Dermis blood vessel endothelial cell (primary cell): ENCODE results near the gene CLDN14. TPM values are rescaled to one million over a fixed set of nuclear protein-coding genes. Genes with fewer than 3 reads are reported as not detected.

Source experiments
- DNase-seq: peaks from one replicate; pipeline ENCODE4 v3.0.0; 2010
- total RNA-seq: library from RNA; depleted of rRNA; stranded (reverse); fragments of >200 nt; gene quantifications from 2 replicates; pipeline ENCODE4 v1.2.3, GENCODE V29; 2014

The CLDN14 gene
- total RNA-seq, 1 donor from 2014 or later = 0.34 TPM

DNA sequence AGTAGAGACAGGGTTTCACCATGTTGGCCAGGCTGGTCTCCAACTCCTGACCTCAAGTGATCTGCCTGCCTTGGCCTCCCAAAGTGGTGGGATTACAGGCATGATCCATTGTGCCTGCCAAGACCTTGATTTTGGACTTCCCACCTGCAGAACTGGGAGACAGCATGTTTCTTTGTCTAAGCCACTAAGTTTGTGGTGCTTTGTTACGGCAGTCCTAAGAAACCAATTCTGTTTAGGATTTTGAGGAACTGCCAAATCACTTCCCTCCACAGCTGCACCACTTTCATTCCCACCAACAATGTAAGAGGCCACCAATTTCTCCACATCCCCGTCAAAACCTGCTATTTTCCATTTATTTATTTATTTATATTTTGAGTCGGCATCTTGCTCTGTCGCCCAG is 48.7 kb downstream of the CLDN14 start:
- peak; percentile 54 for DNase-seq

DNA sequence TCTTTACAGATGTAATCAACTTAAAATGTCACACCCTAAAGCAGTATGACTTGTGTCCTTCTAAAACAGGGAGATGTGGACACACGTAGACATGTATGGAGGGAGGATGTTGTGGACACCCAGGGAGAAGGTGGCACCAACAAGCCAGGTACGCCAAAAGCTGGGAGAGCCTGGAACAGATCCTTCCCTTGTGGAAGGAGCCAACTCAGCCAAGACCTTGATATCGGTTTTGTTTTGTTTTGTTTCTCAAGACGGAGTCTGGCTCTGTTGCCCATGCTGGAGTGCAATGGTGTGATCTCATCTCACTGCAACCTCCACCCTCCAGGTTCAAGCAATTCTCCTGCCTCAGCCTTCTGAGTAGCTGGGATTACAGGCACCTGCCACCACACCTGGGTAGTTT is 49.1 kb downstream of the CLDN14 start:
- DNase-seq = peak; percentile 60

DNA sequence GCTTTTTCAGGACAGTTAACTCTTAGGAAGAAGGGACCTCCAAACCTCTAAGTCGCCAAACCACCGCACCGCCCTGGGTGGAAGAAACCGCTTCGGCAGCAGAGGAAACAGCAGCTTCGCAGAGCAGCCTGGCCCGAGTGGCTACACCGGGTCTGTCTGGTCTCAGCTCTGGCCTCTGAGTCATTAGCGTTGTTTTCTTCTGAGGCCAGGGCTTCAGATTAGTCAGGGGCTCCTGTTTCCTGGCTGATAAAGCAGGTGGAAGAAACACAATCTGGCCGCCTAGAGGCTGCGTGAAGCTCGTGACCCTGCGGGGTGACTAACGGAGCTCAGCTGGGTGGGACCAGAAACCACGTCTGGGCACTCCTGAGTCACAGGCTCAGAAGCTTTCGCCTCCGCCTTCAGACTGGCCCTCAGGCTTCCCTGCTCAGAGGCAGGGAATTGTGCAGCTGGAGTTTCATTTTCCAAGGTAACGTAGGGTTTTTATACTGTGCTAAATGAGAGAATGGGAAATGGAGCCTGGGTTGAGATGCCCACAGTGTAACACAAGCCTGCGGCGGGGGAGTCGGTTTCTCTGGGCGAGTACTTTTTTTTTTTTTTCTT is 49.9 kb downstream of the CLDN14 start:
- peak; percentile 100 for DNase-seq

DNA sequence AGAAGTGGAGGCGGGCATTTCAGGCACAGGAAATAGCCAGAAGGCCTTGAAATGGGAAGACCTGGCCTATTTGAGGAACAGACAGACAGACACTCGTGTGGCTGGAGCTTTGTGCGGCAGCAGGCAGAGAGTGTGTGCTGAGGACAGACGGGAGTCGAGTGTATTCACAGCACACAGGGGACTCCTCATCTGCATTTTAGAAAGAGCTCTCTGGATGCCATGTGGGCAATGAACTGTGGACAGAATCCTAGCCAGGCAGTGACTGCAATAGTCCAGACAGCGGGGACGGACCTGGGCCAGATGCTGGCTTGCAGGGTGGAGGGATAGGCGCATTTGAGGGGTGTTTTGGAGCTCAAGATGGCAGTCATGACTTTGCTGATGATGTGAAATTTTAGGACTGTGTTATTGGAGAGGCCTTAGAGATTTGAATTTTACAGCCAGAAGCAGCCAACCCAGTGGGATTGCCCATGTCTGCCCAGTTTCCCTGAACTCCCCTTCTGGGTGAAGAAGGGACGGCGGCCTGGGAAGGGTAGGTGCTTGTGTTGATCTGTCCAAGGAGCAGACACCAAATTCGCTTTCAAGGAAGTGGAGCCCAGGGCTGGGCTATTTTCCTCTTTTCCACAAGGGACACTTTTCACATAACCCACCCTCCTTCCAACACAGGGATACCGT is 51.0 kb downstream of the CLDN14 start:
- peak; percentile 43 for DNase-seq

DNA sequence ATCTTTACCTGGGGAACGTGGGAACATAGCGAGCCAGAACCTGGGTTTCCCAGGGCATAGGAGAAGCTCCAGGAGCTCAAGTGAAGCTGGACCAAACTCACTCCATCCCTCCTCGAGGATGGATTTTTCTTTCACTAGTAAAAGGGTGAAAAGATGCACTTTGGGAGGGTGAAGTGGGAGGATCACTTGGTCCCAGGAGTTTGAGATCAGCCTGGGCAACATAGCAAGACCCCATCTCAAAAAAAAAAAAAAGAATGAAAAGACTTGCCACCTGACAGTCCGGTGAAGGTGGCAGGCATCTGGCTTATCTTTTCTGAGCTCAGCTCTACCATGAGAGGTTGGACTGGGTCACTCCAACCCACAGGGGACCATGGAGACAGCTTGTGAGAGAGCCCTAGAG is 52.4 kb downstream of the CLDN14 start:
- DNase-seq = no peak

DNA sequence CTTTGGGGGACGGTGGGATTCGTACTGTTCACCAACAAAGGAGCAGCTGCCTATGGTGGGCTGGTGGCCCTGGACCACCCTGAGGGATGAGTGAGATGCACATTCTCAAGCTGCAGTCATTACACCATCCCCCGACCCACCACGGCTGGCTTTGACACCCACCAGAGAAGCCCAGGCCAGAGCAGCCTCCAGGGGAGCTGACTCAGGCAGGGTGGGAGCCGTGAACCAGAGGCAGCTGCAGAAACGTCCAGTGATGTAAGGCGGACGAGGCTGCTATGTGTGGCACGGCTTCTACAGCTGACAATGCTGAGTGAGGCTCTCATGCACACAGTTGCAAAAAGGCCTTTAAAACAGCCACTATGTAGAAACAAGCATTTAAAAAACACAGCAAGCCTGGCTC is 54.6 kb downstream of the CLDN14 start:
- DNase-seq = no peak

DNA sequence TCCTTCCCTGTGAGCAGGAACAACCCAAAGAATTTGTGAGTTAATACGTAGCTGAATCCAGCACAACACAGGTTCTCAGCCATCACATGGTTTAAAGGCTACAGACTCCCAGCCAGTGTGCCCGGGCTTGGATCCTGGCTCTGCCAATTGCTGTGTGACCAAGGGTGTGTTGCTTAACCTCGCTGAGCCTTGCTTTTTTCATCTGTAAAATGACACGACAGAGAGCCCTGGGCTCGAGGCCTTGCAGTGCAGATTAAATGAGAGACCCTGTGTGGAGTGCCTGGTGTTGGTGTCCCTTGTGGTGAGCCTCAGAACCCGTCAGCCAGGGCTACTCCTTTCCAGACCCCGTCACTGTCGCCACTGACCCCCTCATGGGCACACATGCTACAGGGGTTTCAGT is 55.3 kb downstream of the CLDN14 start:
- DNase-seq = no peak

DNA sequence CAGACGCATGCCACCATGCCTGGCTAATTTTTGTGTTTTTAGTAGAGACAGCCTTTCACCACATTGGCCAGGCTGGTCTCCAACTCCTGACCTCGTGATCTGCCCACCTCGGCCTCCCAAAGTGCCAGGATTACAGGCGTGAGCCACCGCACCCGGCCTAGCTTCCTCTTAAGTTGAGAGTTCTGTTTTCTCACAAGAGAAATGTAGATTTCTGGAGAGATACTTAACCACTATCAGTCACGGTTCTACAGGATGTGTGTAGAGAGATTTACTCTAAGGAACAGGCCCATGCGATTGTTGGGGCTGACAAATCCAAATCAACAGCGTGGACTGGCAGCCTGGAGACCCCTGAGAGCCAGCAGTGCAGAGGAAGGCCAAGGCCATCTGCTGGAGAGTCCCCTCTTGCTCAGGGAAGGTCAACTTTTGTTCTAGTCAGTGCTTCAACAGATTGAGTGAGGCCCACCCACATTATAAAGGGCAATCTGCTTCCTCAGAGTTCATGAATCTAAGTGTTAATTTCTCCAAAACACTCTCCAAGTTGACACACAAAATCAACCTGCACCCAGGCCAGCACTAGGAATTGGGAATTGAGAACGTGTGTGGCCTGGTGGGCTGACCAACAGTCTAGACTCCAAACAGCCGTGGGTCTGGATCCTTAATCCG is 56.0 kb downstream of the CLDN14 start:
- no peak for DNase-seq

DNA sequence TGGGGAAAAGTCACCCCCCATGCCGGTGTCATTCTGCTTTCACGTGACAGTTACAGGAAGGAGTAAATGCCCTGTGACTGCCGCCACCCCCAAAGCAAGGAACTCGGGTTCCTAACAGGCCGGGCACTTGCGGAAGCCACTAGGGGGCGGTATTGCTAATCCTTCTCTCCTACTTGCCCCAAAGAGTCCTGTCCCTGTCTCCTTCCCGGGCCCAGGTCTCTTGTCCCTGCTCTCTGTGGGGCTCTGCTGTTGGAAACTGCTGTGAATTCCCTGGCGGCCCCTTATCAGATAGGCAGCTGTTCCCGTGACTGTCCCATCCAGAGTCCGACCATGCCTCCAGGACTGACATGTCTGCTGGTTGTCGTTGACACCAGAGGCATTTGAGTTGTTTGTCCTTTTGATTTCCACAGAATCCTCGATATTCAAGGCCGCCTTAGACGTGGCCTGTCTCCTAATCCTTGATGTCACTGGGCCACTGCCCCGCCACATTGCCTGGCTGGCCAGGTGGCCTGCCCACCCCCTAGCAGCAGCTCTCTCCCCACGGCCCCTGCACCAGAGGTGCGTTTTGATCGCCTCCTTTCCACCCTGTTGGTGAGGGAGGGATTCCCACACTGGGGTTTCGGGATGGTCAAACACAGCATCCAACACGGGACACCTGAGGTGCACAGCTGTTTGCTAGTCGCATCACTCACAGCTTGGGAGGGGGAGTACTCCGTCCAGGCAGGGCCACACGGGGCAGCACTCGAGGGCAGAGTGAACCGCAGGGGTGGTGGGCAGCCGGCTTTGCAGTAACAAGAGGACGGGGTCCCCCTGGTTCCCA is 57.4 kb downstream of the CLDN14 start:
- peak; percentile 93 for DNase-seq

DNA sequence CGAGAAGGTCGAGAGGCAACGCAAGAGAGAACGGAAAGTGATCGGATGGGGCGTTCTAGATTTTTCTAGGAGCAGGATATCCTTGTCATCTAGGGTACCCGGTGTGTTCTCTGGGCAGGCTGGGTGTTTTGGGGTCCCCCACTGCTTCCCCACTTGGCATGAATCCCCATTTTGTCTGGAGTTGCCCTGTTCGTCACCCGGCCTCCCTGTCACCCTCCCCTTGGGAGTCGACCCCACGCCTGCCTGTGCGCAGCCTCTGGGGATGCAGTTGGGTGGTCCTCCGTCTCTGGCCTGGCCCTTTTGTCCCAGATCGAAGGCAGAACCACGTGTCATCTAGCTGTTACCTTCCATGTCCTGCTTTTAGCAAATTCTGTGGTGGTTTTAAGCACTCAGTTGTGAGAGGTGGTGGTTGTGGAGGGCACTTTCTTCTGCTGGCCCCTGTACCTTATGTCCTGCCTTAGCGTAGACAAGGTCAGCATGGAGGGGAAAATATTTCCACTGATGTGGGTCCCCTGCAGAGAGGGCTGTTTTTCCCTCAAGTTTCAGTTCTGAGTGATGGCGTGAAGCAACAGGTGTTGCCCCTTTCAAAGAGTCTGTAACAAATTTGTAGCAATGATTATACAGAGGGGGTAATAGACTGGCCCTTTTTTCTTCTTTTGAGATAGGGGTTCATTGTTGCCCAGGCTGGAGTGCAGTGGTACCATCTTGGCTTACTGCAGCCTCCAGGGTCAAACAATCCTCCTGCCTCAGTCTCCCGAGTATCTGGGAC is 59.2 kb downstream of the CLDN14 start:
- no peak for DNase-seq

DNA sequence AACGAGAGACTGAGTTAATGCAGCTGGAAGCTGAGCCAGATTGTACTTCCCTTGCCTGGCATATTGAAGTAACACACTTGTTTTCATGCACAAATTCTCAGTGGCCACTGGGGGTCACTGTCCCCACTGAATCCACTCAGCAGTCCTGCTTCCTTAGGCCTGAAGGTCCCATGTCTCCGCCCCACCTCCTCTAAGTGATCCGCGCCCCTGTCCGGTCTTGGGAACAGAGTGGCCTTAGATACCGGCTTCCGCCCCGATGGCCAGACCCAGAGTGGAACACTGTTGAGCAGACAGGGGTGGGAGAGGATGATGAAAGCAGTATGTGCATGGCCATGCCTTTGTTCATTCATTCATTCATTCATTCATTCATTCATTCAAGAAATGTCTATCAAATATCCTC is 59.9 kb downstream of the CLDN14 start:
- peak; percentile 97 for DNase-seq

DNA sequence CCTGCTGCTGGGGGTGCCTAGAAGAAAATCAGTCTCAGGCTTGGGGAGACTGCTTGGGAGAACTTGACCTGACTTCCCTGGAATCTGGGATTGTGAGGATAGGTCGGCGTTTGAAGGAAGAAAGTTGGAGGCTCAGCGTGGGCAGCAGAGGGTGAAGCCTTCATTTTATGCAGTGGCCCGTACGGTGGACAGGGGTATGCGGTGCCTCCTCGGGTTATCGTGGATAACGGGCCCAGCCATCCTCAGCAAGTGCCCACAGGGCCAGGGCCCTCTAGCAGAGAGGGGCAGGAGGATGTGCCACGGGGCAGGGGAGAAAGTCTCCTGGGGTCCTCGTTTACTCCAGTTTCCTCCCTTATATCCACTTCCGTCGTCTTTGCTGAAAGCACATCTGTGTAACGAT is 60.7 kb downstream of the CLDN14 start:
- DNase-seq = no peak

DNA sequence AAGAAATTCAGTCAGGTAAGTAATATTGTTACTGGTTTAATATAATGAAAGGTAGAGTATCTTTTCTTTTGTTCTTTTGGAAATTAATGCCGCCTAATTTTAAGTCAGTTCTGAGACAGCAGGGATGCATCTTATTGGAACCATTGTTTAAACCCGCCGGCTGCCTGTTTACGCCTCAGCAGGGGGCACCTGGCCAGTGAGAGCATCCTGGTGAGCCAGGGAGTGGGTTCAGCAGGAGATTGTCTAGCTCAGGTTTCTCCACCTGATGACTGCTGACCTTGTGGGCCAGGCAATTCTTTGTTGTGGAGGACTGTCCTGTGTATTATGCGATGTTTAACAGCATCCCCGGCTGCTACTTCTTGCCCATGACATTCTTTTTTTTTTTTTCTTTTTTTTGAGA is 64.5 kb downstream of the CLDN14 start:
- DNase-seq = no peak

DNA sequence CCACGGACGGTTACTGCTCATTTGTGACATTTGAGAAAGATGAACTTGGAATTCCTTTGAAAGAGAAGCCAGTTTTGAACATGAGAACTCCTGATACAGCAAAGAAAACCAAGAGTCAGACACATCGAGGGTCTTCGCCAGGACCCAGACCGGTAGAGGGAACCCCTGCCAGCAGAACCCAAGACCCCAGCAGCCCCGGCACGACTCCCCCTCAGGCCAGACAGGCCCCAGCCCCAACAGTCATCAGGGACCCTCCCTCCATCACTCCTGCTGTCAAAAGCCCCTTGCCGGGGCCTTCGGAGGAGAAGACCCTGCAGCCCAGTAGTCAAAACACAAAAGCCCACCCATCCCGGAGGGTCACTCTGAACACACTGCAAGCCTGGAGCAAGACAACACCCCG is 67.0 kb downstream of the CLDN14 start:
- no peak for DNase-seq

DNA sequence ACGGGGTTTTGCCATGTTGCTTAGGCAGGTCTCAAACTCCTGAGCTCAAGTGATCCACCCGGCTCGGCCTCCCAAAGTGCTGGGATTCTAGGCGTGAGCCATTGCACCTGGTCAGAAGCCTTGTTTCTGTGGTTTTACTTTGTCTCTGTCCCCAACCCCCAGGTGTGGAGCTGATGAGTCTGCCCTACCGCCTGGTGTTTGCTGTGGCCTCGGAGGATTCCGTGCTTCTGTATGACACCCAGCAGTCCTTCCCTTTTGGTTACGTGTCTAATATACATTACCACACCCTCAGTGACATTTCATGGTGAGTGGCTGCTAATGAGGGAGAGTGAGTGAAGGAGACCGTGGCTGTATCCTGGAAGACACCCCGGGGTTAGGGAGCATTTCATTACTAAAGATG is 68.6 kb downstream of the CLDN14 start:
- DNase-seq = no peak

Other genes with a start within 250 kb of the CLDN14 start
- 46.6 and 49.4 TPM in 2 replicates for gene MORC3, start 159.9 kb downstream of the CLDN14 start, total RNA-seq
- gene CHAF1B, start 94.7 kb downstream of the CLDN14 start, total RNA-seq = 2.2 and 5.8 TPM in 2 replicates
- under 0.01 and 0.05 TPM in 2 replicates for gene SIM2, start 219.0 kb upstream of the CLDN14 start, total RNA-seq